Right lobe of liver (tissue), 4 donors: ENCODE results near the gene TIAM2.

ENCODE experiments used
- CTCF ChIP-seq, 4 donors: fragments of 200-600 bp in 3 of 4; fragments of 450-650 bp in 1 of 4; IDR thresholded peaks; one replicate each; pipeline versions ENCODE4 v1.5.1 to v1.8.0; 2016 to 2022; ENCODE audit warnings: antibody characterized with exemption in 4 of 4, mild to moderate bottlenecking in 2 of 4
- POLR2A ChIP-seq: fragments of 450-650 bp; IDR thresholded peaks from one replicate; pipeline ENCODE4 v1.6.1; 2017; ENCODE audit warnings: antibody characterized with exemption, mild to moderate bottlenecking
- donor health status: DM: no; HTN: no; CAD: no.
- donor health status: DM: no; HTN: no; CAD: no.
- donor health status: DM: no; HTN: yes; CAD: no.

- TF ChIP-seq POLR2A = no peak
- no peak for TF ChIP-seq CTCF (IDR thresholded peaks at IDR 0.05)
Measured at GRCh38 chr6:155066361-155066760, 71.2 kb downstream of the TIAM2 start.
